HFF-Myc (cell line): ENCODE results near the gene DIP2C.

Source experiments
- DNase-seq: peaks from one replicate; pipeline ENCODE4 v3.0.0-alpha.2; 2011; ENCODE audit warnings: low read depth; ENCODE audit errors: extremely low read depth
- H3K4me3 ChIP-seq: replicated peaks from 2 replicates; pipeline ENCODE4 v1.5.1; 2011; ENCODE audit warnings: low read depth, mild to moderate bottlenecking, control low read depth, low read length
- CTCF ChIP-seq: IDR thresholded peaks from 2 replicates; pipeline ENCODE4 v1.5.1; 2012; ENCODE audit warnings: mild to moderate bottlenecking, low read depth, low read length, control low read depth; ENCODE audit errors: missing control alignments

Gene DIP2C

GRCh38 chr10:644076-644942, 45.2 kb downstream of the DIP2C start:
- no peak for DNase-seq
- H3K4me3 ChIP-seq, result no peak overlapping the region
- no peak for TF ChIP-seq CTCF

GRCh38 chr10:642186-642890, 47.1 kb downstream of the DIP2C start:
- no peak for TF ChIP-seq CTCF
- DNase-seq, result no peak
- H3K4me3 ChIP-seq, result no peak overlapping the region

- H3K4me3 ChIP-seq, result no peak overlapping the region
- no peak for DNase-seq
- TF ChIP-seq CTCF, result no peak
These were observed 48.1 kb downstream of the DIP2C start for GRCh38 chr10:641149-642010.

GRCh38 chr10:640673-641045, 48.8 kb downstream of the DIP2C start:
- TF ChIP-seq CTCF, result no peak
- DNase-seq, result no peak
- H3K4me3 ChIP-seq, result no peak overlapping the region

GRCh38 chr10:639751-640672, 49.5 kb downstream of the DIP2C start:
- H3K4me3 ChIP-seq, result no peak overlapping the region
- no peak for TF ChIP-seq CTCF
- DNase-seq, result no peak
